Testis (tissue), 3 donors: ENCODE data around the gene TOM1L2. TPM values are rescaled to one million over a fixed set of nuclear protein-coding genes. Genes with fewer than 3 reads are reported as not detected.

ENCODE experiments used
- DNase-seq: peaks from one replicate; pipeline ENCODE4 v3.0.0-alpha.2; 2019
- H3K27ac ChIP-seq, 2 donors: fragments of 200-600 bp; sonication (generic); one replicate each; pipeline ENCODE4 v1.5.1; 2019
- H3K27me3 ChIP-seq: fragments of 200-600 bp; sonication (generic); one replicate; pipeline ENCODE4 v1.5.1; 2019
- H3K36me3 ChIP-seq: fragments of 200-600 bp; sonication (generic); one replicate; pipeline ENCODE4 v1.5.1; 2017; ENCODE audit warnings: low read depth; ENCODE audit errors: missing control alignments
- H3K4me1 ChIP-seq: fragments of 200-600 bp; sonication (generic); one replicate; pipeline ENCODE4 v1.5.1; 2019
- H3K4me3 ChIP-seq, 2 donors: fragments of 200-600 bp; sonication (generic); one replicate each; pipeline ENCODE4 v1.5.1; 2017 to 2019
- H3K9me3 ChIP-seq: fragments of 200-600 bp; sonication (generic); one replicate; pipeline ENCODE4 v1.5.1; 2017
- POLR2A ChIP-seq: fragments of 450-650 bp; IDR thresholded peaks from one replicate; pipeline ENCODE4 v1.6.1; 2017; ENCODE audit warnings: antibody characterized with exemption, mild to moderate bottlenecking, moderate library complexity
- WGBS, 2 donors: methylation state at CpG; one replicate each; pipeline ENCODE4 v1.1.5; 2018; 5-methylcytosine and 5-hydroxymethylcytosine counted together
- intact Hi-C: fragments of 100-400 bp; cut with DNase I; formaldehyde crosslinking; loops from one replicate; pipeline ENCODE4 v1.15.1; 2023; ENCODE audit warnings: low total_unique reads
- polyA plus RNA-seq: library from polyadenylated mRNA; stranded (reverse); fragments of 350-450 nt; fragmentation: Illumina TruSeq; extraction: RNeasy Lipid Tissue Mini Kit (QIAGEN cat#74804); gene quantifications from one replicate; pipeline ENCODE4 v1.2.3, GENCODE V29; 2014; ENCODE audit warnings: low read depth, low replicate concordance; ENCODE audit not compliant: insufficient read depth
- total RNA-seq, 2 donors: library from RNA; depleted of rRNA; stranded (reverse); fragments of >200 nt; gene quantifications; one replicate each; pipeline ENCODE4 v1.2.3, GENCODE V29; 2016
- TF ChIP-seq, protein P1 (sequence below), 3 experiments: fragments of 450-650 bp in 2 of 3; fragments of 200-600 bp in 1 of 3; sonication (generic) in 1 of 3; IDR thresholded peaks; one replicate each; pipeline ENCODE4 v1.5.1; 2016 to 2019; ENCODE audit warnings: antibody characterized with exemption in 3 of 3, mild to moderate bottlenecking in 2 of 3, moderate library complexity in 1 of 3

Gene TOM1L2
- total and polyA plus RNA-seq, 3 donors from 2014 or later = 92.4 to 221 (median 218) TPM

DNA sequence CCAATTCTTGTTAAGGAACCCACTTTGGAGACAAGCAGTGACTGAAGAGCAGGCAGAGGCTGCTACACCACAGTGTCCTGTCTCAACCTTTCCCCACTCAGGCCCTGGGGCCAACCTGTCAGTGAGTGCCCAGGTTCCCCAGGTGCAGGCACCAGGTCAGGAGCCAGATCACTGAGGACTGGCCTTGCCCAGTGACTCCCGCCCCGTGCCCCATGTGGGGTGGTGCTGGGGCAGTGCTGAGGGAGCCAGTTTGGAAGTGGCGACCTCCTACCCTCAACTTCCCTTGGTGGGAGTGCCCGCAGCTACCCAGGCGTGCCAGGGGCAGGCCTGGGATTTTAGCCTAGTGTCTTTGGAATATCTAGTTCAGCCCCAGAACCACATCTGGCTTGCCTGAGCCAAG lies 164.8 kb downstream of the TOM1L2 start:
- Histone ChIP-seq H3K4me1 (peaks cover 20% of the 10 kb centered on the region), H3K27ac (no peak overlapping the region), H3K9me3 (no peaks in the 10 kb centered on the region), H3K36me3 (no peaks in the 10 kb centered on the region), H3K4me3 (no peak overlapping the region), H3K27me3 (no peaks in the 10 kb centered on the region)
- 87% methylated on average over 5 of the region's 5 CpGs; no CpG with 5 or more reads in 1 of the 2 donors for WGBS, 2 donors
- no peak for DNase-seq
- TF ChIP-seq, protein P1, sequence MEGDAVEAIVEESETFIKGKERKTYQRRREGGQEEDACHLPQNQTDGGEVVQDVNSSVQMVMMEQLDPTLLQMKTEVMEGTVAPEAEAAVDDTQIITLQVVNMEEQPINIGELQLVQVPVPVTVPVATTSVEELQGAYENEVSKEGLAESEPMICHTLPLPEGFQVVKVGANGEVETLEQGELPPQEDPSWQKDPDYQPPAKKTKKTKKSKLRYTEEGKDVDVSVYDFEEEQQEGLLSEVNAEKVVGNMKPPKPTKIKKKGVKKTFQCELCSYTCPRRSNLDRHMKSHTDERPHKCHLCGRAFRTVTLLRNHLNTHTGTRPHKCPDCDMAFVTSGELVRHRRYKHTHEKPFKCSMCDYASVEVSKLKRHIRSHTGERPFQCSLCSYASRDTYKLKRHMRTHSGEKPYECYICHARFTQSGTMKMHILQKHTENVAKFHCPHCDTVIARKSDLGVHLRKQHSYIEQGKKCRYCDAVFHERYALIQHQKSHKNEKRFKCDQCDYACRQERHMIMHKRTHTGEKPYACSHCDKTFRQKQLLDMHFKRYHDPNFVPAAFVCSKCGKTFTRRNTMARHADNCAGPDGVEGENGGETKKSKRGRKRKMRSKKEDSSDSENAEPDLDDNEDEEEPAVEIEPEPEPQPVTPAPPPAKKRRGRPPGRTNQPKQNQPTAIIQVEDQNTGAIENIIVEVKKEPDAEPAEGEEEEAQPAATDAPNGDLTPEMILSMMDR (IDR thresholded peaks at IDR 0.05) = no peak
- no peak for TF ChIP-seq POLR2A
- intact Hi-C loops = no loop called here

DNA sequence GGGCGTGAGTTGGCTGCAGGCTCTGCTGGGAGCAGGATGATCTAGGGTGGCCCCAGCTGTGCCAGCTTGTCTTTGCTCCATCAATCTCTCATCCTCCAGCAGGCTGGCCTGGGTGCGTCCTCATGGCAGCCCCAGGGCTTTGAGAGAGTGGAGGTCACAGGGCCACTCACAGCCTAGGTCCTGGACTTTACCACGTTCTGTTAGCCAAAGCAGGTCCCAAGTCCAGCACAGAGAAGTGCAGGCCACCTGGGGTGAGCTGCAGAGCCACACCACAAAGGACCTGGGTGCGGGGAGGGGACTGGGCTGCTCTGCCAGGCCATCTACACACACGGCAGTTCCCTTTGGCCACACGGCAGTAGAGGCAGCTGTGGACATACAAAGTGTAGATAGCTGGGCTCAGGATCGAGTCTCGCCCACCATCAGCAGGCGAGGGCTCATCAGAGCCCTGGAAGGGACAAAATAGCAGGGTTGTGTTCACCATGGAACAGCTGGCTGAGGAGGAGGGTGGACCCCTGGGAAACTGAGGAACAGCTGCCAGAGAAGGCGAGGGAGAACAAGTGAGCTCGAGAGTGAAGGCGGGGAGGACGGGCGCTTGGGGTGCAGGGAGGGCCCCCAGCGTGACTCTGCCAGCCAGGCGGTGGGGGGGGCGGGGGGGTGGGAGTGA lies 165.5 kb downstream of the TOM1L2 start:
- Histone ChIP-seq H3K4me3 (no peak overlapping the region), H3K27me3 (no peaks in the 10 kb centered on the region), H3K36me3 (no peaks in the 10 kb centered on the region), H3K4me1 (peaks cover 14% of the 10 kb centered on the region), H3K9me3 (no peaks in the 10 kb centered on the region), H3K27ac (no peak overlapping the region)
- intact Hi-C loops = no loop called here
- TF ChIP-seq POLR2A = no peak
- TF ChIP-seq, protein P1 (IDR thresholded peaks at IDR 0.05) = no peak
- 85% methylated on average over 13 to 17 of the region's 17 CpGs for WGBS, 2 donors
- DNase-seq = no peak

DNA sequence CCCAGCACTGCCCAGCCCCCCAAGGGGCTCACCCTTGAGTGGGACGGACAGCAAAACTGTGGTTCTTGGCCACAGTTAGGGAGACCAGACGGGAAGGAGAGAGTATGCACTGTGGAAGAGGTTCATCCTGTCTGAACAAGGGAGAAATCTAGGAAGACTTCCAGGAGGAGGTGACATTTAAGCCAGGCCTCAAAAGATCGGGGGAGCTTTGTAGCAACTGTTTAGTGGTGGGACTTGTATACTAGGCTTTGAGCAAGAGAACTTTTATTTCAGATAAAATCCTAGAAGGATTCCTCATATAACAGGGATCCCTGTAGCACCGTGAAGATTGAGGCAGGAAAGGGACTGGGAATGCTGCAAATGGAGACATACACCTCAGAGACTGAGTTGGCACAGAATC lies 166.2 kb downstream of the TOM1L2 start:
- 90 to 95% methylated on average over 4 of the region's 4 CpGs for WGBS, 2 donors
- H3K4me3 ChIP-seq = no peak overlapping the region
- H3K4me1 ChIP-seq = peaks cover 9% of the 10 kb centered on the region
- H3K9me3 ChIP-seq = no peaks in the 10 kb centered on the region
- no peaks in the 10 kb centered on the region for H3K27me3 ChIP-seq
- H3K36me3 ChIP-seq = no peaks in the 10 kb centered on the region
- intact Hi-C loops = no loop called here
- no peak for TF ChIP-seq POLR2A
- TF ChIP-seq, protein P1 (IDR thresholded peaks at IDR 0.05) = no peak
- no peak for DNase-seq
- no peak overlapping the region for H3K27ac ChIP-seq

DNA sequence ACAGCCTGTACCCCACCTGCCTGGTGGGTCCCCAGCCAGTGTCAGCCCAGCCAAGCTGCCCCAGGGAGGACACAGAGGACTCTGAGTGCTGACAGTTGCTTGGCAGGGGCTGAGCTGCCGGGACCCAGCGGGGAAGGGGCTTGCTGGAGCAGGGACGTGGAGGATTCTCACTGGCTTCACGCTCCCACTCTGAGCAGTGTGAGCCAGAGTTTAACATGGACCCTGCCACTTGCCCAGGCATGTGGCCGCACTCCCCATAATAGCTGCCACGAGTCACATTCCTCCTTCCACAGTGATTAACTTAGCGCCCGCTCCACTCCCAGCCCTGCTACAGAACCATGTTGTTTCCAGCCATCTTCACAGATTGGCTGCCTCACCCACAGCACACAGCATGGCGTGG lies 166.6 kb downstream of the TOM1L2 start:
- DNase-seq = no peak
- 80 to 84% methylated on average over 9 of the region's 9 CpGs for WGBS, 2 donors
- intact Hi-C loops = no loop called here
- H3K36me3 ChIP-seq = no peaks in the 10 kb centered on the region
- no peak for TF ChIP-seq POLR2A
- TF ChIP-seq, protein P1 (IDR thresholded peaks at IDR 0.05) = no peak
- H3K9me3 ChIP-seq = no peaks in the 10 kb centered on the region
- no peak overlapping the region for H3K27ac ChIP-seq
- peaks cover 5% of the 10 kb centered on the region for H3K4me1 ChIP-seq
- no peaks in the 10 kb centered on the region for H3K27me3 ChIP-seq
- no peak overlapping the region for H3K4me3 ChIP-seq

DNA sequence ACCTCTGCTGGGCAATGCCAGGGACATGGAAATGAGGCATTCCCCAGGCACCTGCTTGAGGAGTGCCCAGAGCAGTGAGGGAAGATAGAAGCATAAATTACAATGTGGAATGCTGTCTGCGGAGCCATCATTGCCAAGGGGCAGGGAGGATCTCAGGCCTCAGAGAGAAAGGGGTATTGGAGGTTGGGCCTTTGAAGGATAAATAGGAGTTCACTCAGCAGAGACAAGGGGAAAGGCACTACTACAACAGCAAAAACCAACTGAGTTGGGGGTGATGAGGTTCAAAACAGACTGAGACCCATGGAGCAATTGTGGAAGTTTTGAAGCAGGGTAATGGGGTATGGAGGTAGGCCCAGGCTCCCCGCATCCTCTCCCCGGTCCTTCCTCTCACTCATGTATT lies 168.2 kb downstream of the TOM1L2 start:
- no peak overlapping the region for H3K4me3 ChIP-seq
- no peaks in the 10 kb centered on the region for H3K9me3 ChIP-seq
- no peak for TF ChIP-seq POLR2A
- TF ChIP-seq, protein P1 (IDR thresholded peaks at IDR 0.05) = no peak
- WGBS, 2 donors = 88 to 93% methylated on average over 3 of the region's 3 CpGs
- no peak for DNase-seq
- H3K4me1 ChIP-seq = no peaks in the 10 kb centered on the region
- intact Hi-C loops = no loop called here
- no peaks in the 10 kb centered on the region for H3K27me3 ChIP-seq
- H3K36me3 ChIP-seq = no peaks in the 10 kb centered on the region
- no peak overlapping the region for H3K27ac ChIP-seq
